ENCODE results near the gene ACSM3.

Gene ACSM3

GRCh38 chr16:20826039-20826566 is 62.3 kb downstream of the ACSM3 start:
- Histone ChIP-seq H2BK12ac (ENCODE audit: low read length) (no peak overlapping the region), H3K14ac (ENCODE audit: low read length) (no peak overlapping the region), H3K4me1 (ENCODE audit: control insufficient read depth in 2 of 2, insufficient read depth in 1 of 2, low read depth in 1 of 2, low read length in 2 of 2) (no peaks in the 10 kb centered on the region), H3K27ac (replicated peaks; ENCODE audit: low read length) (no peak overlapping the region), H3K36me3 (replicated peaks in 1 of 2; ENCODE audit: control insufficient read depth in 2 of 2, insufficient read depth in 2 of 2, low read length in 2 of 2) (peaks cover 4 to 91% of the 10 kb centered on the region in 2 donors), H3K4me2 (ENCODE audit: insufficient read depth, low read length, poor library complexity, severe bottlenecking) (no peak overlapping the region), H3K23ac (ENCODE audit: low read depth, low read length, poor library complexity) (no peak overlapping the region), H3K9ac (ENCODE audit: low read depth, low read length, poor library complexity) (no peak overlapping the region), H3K4ac (ENCODE audit: low read length) (no peak overlapping the region), H4K8ac (ENCODE audit: low read depth, low read length) (no peak overlapping the region), H3K27me3 (ENCODE audit: control insufficient read depth in 3 of 3, insufficient read depth in 3 of 3, low read depth in 1 of 3, low read length in 3 of 3) (no peaks in the 10 kb centered on the region), H3K18ac (ENCODE audit: low read length) (no peak overlapping the region), H3K9me3 (replicated peaks in 1 of 2; ENCODE audit: control insufficient read depth in 2 of 2, insufficient read depth in 1 of 2, low read depth in 1 of 2, low read length in 2 of 2) (no peaks in the 10 kb centered on the region), H2AK5ac (ENCODE audit: low read depth, low read length) (no peak overlapping the region), H2BK120ac (ENCODE audit: low read depth, low read length) (no peak overlapping the region), H2BK5ac (ENCODE audit: low read length) (no peak overlapping the region), H3K79me1 (ENCODE audit: low read depth, low read length) (no peaks in the 10 kb centered on the region), H3K4me3 (ENCODE audit: low read length in 2 of 2) (no peak overlapping the region), H2BK15ac (ENCODE audit: low read length) (no peak overlapping the region), H2AFZ (ENCODE audit: low read length) (no peak overlapping the region), H4K91ac (ENCODE audit: low read depth, low read length, poor library complexity) (no peak overlapping the region)
- WGBS, 2 donors (ENCODE audit: extremely low coverage in 2 of 2, insufficient read length in 2 of 2, insufficient replicate concordance in 1 of 2) = no CpG with 5 or more reads among the region's 3 CpGs
- DNase-seq (ENCODE audit: low spot score) = no peak

- Histone ChIP-seq H3K14ac (ENCODE audit: low read length) (no peak overlapping the region), H3K4me3 (ENCODE audit: low read length in 2 of 2) (no peak overlapping the region), H2AFZ (ENCODE audit: low read length) (no peak overlapping the region), H3K27me3 (ENCODE audit: control insufficient read depth in 3 of 3, insufficient read depth in 3 of 3, low read depth in 1 of 3, low read length in 3 of 3) (no peaks in the 10 kb centered on the region), H3K27ac (replicated peaks; ENCODE audit: low read length) (no peak overlapping the region), H3K36me3 (replicated peaks in 1 of 2; ENCODE audit: control insufficient read depth in 2 of 2, insufficient read depth in 2 of 2, low read length in 2 of 2) (peaks cover 7 to 92% of the 10 kb centered on the region in 2 donors), H4K91ac (ENCODE audit: low read depth, low read length, poor library complexity) (no peak overlapping the region), H2BK120ac (ENCODE audit: low read depth, low read length) (no peak overlapping the region), H2BK12ac (ENCODE audit: low read length) (no peak overlapping the region), H3K23ac (ENCODE audit: low read depth, low read length, poor library complexity) (no peak overlapping the region), H3K18ac (ENCODE audit: low read length) (no peak overlapping the region), H3K4ac (ENCODE audit: low read length) (no peak overlapping the region), H4K8ac (ENCODE audit: low read depth, low read length) (no peak overlapping the region), H3K9ac (ENCODE audit: low read depth, low read length, poor library complexity) (no peak overlapping the region), H2AK5ac (ENCODE audit: low read depth, low read length) (no peak overlapping the region), H2BK15ac (ENCODE audit: low read length) (no peak overlapping the region), H2BK5ac (ENCODE audit: low read length) (no peak overlapping the region), H3K79me1 (ENCODE audit: low read depth, low read length) (no peaks in the 10 kb centered on the region), H3K4me2 (ENCODE audit: insufficient read depth, low read length, poor library complexity, severe bottlenecking) (no peak overlapping the region), H3K9me3 (replicated peaks in 1 of 2; ENCODE audit: control insufficient read depth in 2 of 2, insufficient read depth in 1 of 2, low read depth in 1 of 2, low read length in 2 of 2) (no peaks in the 10 kb centered on the region), H3K4me1 (ENCODE audit: control insufficient read depth in 2 of 2, insufficient read depth in 1 of 2, low read depth in 1 of 2, low read length in 2 of 2) (no peaks in the 10 kb centered on the region)
- no peak for DNase-seq (ENCODE audit: low spot score)
- WGBS, 2 donors (ENCODE audit: extremely low coverage in 2 of 2, insufficient read length in 2 of 2, insufficient replicate concordance in 1 of 2) = no CpG with 5 or more reads among the region's 1 CpG
These were observed 65.7 kb downstream of the ACSM3 start for GRCh38 chr16:20829536-20829935.

- Histone ChIP-seq H3K4ac (ENCODE audit: low read length) (no peak overlapping the region), H3K23ac (ENCODE audit: low read depth, low read length, poor library complexity) (no peak overlapping the region)
- WGBS, 2 donors (ENCODE audit: extremely low coverage in 2 of 2, insufficient read length in 2 of 2, insufficient replicate concordance in 1 of 2) = no CpG with 5 or more reads among the region's 1 CpG
These were observed 66.6 kb downstream of the ACSM3 start for GRCh38 chr16:20830372-20830771.

GRCh38 chr16:20833086-20833485 is 69.3 kb downstream of the ACSM3 start:
- DNase-seq (ENCODE audit: low spot score) = no peak
- Histone ChIP-seq H3K27me3 (ENCODE audit: control insufficient read depth in 3 of 3, insufficient read depth in 3 of 3, low read depth in 1 of 3, low read length in 3 of 3) (no peaks in the 10 kb centered on the region), H2AK5ac (ENCODE audit: low read depth, low read length) (no peak overlapping the region), H2AFZ (ENCODE audit: low read length) (no peak overlapping the region), H3K4me3 (ENCODE audit: low read length in 2 of 2) (no peak overlapping the region), H3K14ac (ENCODE audit: low read length) (no peak overlapping the region), H4K8ac (ENCODE audit: low read depth, low read length) (no peak overlapping the region), H3K79me1 (ENCODE audit: low read depth, low read length) (no peaks in the 10 kb centered on the region), H2BK15ac (ENCODE audit: low read length) (no peak overlapping the region), H3K4ac (ENCODE audit: low read length) (no peak overlapping the region), H3K27ac (replicated peaks; ENCODE audit: low read length) (no peak overlapping the region), H3K18ac (ENCODE audit: low read length) (no peak overlapping the region), H4K91ac (ENCODE audit: low read depth, low read length, poor library complexity) (no peak overlapping the region), H2BK12ac (ENCODE audit: low read length) (no peak overlapping the region), H3K9me3 (replicated peaks in 1 of 2; ENCODE audit: control insufficient read depth in 2 of 2, insufficient read depth in 1 of 2, low read depth in 1 of 2, low read length in 2 of 2) (peaks cover 2 to 22% of the 10 kb centered on the region in 2 donors), H3K4me2 (ENCODE audit: insufficient read depth, low read length, poor library complexity, severe bottlenecking) (no peak overlapping the region), H2BK5ac (ENCODE audit: low read length) (no peak overlapping the region), H3K23ac (ENCODE audit: low read depth, low read length, poor library complexity) (no peak overlapping the region), H3K4me1 (ENCODE audit: control insufficient read depth in 2 of 2, insufficient read depth in 1 of 2, low read depth in 1 of 2, low read length in 2 of 2) (no peaks in the 10 kb centered on the region), H3K9ac (ENCODE audit: low read depth, low read length, poor library complexity) (no peak overlapping the region), H2BK120ac (ENCODE audit: low read depth, low read length) (no peak overlapping the region), H3K36me3 (replicated peaks in 1 of 2; ENCODE audit: control insufficient read depth in 2 of 2, insufficient read depth in 2 of 2, low read length in 2 of 2) (peaks cover 6 to 95% of the 10 kb centered on the region in 2 donors)
- WGBS, 2 donors (ENCODE audit: extremely low coverage in 2 of 2, insufficient read length in 2 of 2, insufficient replicate concordance in 1 of 2) = no CpG with 5 or more reads among the region's 2 CpGs

More at GRCh38 chr16:20830372-20830771, 66.6 kb downstream of the ACSM3 start:
- Histone ChIP-seq H3K14ac (ENCODE audit: low read length) (no peak overlapping the region), H3K27me3 (ENCODE audit: control insufficient read depth in 3 of 3, insufficient read depth in 3 of 3, low read depth in 1 of 3, low read length in 3 of 3) (no peaks in the 10 kb centered on the region), H3K9me3 (replicated peaks in 1 of 2; ENCODE audit: control insufficient read depth in 2 of 2, insufficient read depth in 1 of 2, low read depth in 1 of 2, low read length in 2 of 2) (peaks cover 0 to 4% of the 10 kb centered on the region in 2 donors), H3K27ac (replicated peaks; ENCODE audit: low read length) (no peak overlapping the region), H2BK5ac (ENCODE audit: low read length) (no peak overlapping the region), H2BK120ac (ENCODE audit: low read depth, low read length) (no peak overlapping the region), H3K36me3 (replicated peaks in 1 of 2; ENCODE audit: control insufficient read depth in 2 of 2, insufficient read depth in 2 of 2, low read length in 2 of 2) (peaks cover 7 to 95% of the 10 kb centered on the region in 2 donors), H3K9ac (ENCODE audit: low read depth, low read length, poor library complexity) (no peak overlapping the region), H2AK5ac (ENCODE audit: low read depth, low read length) (no peak overlapping the region), H3K18ac (ENCODE audit: low read length) (no peak overlapping the region), H3K4me1 (ENCODE audit: control insufficient read depth in 2 of 2, insufficient read depth in 1 of 2, low read depth in 1 of 2, low read length in 2 of 2) (no peaks in the 10 kb centered on the region), H2BK15ac (ENCODE audit: low read length) (no peak overlapping the region), H3K4me3 (ENCODE audit: low read length in 2 of 2) (no peak overlapping the region), H4K8ac (ENCODE audit: low read depth, low read length) (no peak overlapping the region), H3K4me2 (ENCODE audit: insufficient read depth, low read length, poor library complexity, severe bottlenecking) (no peak overlapping the region), H2BK12ac (ENCODE audit: low read length) (no peak overlapping the region), H2AFZ (ENCODE audit: low read length) (no peak overlapping the region), H3K79me1 (ENCODE audit: low read depth, low read length) (no peaks in the 10 kb centered on the region), H4K91ac (ENCODE audit: low read depth, low read length, poor library complexity) (no peak overlapping the region)
- no peak for DNase-seq (ENCODE audit: low spot score)

All from neuronal stem cell (in vitro differentiated cells).